Liver (tissue), 9 donors: ENCODE measurements around the gene RIC3. TPM values are rescaled to one million over a fixed set of nuclear protein-coding genes. Genes with fewer than 3 reads are reported as not detected.

Experiments used
- DNase-seq: peaks from one replicate; pipeline ENCODE4 v3.0.0-alpha.2; 2017; ENCODE audit warnings: low spot score
- H3K27ac ChIP-seq, 2 donors: one replicate each; pipeline ENCODE4 v1.7.0; 2013; ENCODE audit warnings: inconsistent platforms in 2 of 2, low read length in 2 of 2, control low read depth in 1 of 2, low read depth in 1 of 2, mild to moderate bottlenecking in 1 of 2
- H3K27me3 ChIP-seq, 4 donors: one replicate each; pipeline versions ENCODE4 v1.6.1 to v1.7.0; 2013; ENCODE audit warnings: low read length in 3 of 4, inconsistent platforms in 1 of 4, mild to moderate bottlenecking in 1 of 4, moderate library complexity in 1 of 4; ENCODE audit not compliant: control insufficient read depth in 4 of 4, insufficient read depth in 4 of 4
- H3K36me3 ChIP-seq, 4 donors: one replicate each; pipeline versions ENCODE4 v1.6.1 to v1.7.0; 2013; ENCODE audit warnings: low read length in 3 of 4, mild to moderate bottlenecking in 3 of 4, low read depth in 1 of 4, moderate library complexity in 1 of 4; ENCODE audit not compliant: control insufficient read depth in 4 of 4, insufficient read depth in 3 of 4
- H3K4me1 ChIP-seq, 4 donors: one replicate each; pipeline versions ENCODE4 v1.6.1 to v1.7.0; 2013; ENCODE audit warnings: low read length in 3 of 4, mild to moderate bottlenecking in 3 of 4, moderate library complexity in 1 of 4; ENCODE audit not compliant: control insufficient read depth in 4 of 4, insufficient read depth in 4 of 4
- H3K4me3 ChIP-seq, 3 donors: one replicate each; pipeline versions ENCODE4 v1.6.1 to v1.7.0; 2013; ENCODE audit warnings: low read length in 3 of 3, control low read depth in 1 of 3, low read depth in 1 of 3, mild to moderate bottlenecking in 1 of 3
- H3K9ac ChIP-seq, 2 donors: one replicate each; pipeline ENCODE4 v1.7.0; 2013; ENCODE audit warnings: low read length in 2 of 2, mild to moderate bottlenecking in 2 of 2, moderate library complexity in 2 of 2, control low read depth in 1 of 2, low read depth in 1 of 2
- H3K9me3 ChIP-seq, 4 donors: one replicate each; pipeline versions ENCODE4 v1.6.1 to v1.7.0; 2013; ENCODE audit warnings: low read length in 3 of 4; ENCODE audit not compliant: control insufficient read depth in 4 of 4
- CTCF ChIP-seq: fragments of 150-350 bp; IDR thresholded peaks from 2 replicates; pipeline ENCODE4 v1.5.1; 2017; ENCODE audit warnings: improper control_type of control experiment, low read depth, low read length; ENCODE audit not compliant: missing input control
- EGR1 ChIP-seq, 2 donors: IDR thresholded peaks; 2 replicates each; pipeline ENCODE4 v1.6.1; 2016 to 2018; ENCODE audit warnings: antibody characterized with exemption in 2 of 2, low read depth in 2 of 2
- FOXA1 ChIP-seq: IDR thresholded peaks from 2 replicates; pipeline ENCODE4 v1.6.1; 2016; ENCODE audit warnings: antibody characterized with exemption
- FOXA2 ChIP-seq: IDR thresholded peaks from 2 replicates; pipeline ENCODE4 v1.6.1; 2016; ENCODE audit warnings: antibody characterized with exemption
- GABPA ChIP-seq, 2 donors: IDR thresholded peaks in 1 of 2; conservative IDR thresholded peaks in 1 of 2; 2 replicates each; pipeline ENCODE4 v1.6.1; 2016; ENCODE audit warnings: antibody characterized with exemption in 2 of 2, mild to moderate bottlenecking in 1 of 2, moderate library complexity in 1 of 2
- JUND ChIP-seq, 2 donors: IDR thresholded peaks; 2 replicates each; pipeline ENCODE4 v1.6.1; 2016; ENCODE audit warnings: antibody characterized with exemption in 2 of 2
- NR2F2 ChIP-seq: IDR thresholded peaks from 2 replicates; pipeline ENCODE4 v1.6.1; 2016; ENCODE audit warnings: antibody characterized with exemption
- RAD21 ChIP-seq, 2 donors: IDR thresholded peaks; 2 replicates each; pipeline ENCODE4 v1.6.1; 2016; ENCODE audit warnings: antibody characterized with exemption in 2 of 2, mild to moderate bottlenecking in 2 of 2
- SP1 ChIP-seq: IDR thresholded peaks from 2 replicates; pipeline ENCODE4 v1.6.1; 2018; ENCODE audit warnings: antibody characterized with exemption, mild to moderate bottlenecking
- YY1 ChIP-seq: IDR thresholded peaks from 2 replicates; pipeline ENCODE4 v1.6.1; 2016; ENCODE audit warnings: antibody characterized with exemption, mild to moderate bottlenecking
- WGBS: extraction: QIAGEN DNeasy Blood & Tissue Kit; methylation state at CpG from one replicate; pipeline ENCODE4 v1.1.7; 2013; 5-methylcytosine and 5-hydroxymethylcytosine counted together
- polyA plus RNA-seq, 2 donors: library from polyadenylated mRNA; stranded (reverse) in 1 of 2; unstranded in 1 of 2; fragments of 200-250 nt in 1 of 2; fragments of >200 nt in 1 of 2; fragmentation: Nextera tagmentation in 1 of 2; extraction: Ambion mirVana in 1 of 2; gene quantifications; one replicate each; pipeline versions ENCODE4 v1.2.1 to v1.2.3, GENCODE V29; 2013 to 2015
- total RNA-seq, 2 donors: library from RNA; depleted of rRNA; stranded (reverse); fragments of >200 nt; gene quantifications; one replicate each; pipeline ENCODE4 v1.2.3, GENCODE V29; 2014
- donor health status: healthy.
- donor health status: healthy.
- donor health status: healthy.
- donor health status: healthy.
- donor health status: healthy.

The RIC3 gene
- total and polyA plus RNA-seq, 4 donors, result 0.89 to 9.8 (median 4.5) TPM

- no peak for TF ChIP-seq CTCF
- no peak for TF ChIP-seq GABPA (IDR thresholded peaks at IDR 0.05 in 1 of 2, conservative IDR thresholded peaks at IDR 0.05 in 1 of 2)
- TF ChIP-seq FOXA2, result no peak
- no peak for TF ChIP-seq JUND (IDR thresholded peaks at IDR 0.05)
Measured at GRCh38 chr11:8094656-8095055, 74.2 kb downstream of the RIC3 start (continued).

DNA sequence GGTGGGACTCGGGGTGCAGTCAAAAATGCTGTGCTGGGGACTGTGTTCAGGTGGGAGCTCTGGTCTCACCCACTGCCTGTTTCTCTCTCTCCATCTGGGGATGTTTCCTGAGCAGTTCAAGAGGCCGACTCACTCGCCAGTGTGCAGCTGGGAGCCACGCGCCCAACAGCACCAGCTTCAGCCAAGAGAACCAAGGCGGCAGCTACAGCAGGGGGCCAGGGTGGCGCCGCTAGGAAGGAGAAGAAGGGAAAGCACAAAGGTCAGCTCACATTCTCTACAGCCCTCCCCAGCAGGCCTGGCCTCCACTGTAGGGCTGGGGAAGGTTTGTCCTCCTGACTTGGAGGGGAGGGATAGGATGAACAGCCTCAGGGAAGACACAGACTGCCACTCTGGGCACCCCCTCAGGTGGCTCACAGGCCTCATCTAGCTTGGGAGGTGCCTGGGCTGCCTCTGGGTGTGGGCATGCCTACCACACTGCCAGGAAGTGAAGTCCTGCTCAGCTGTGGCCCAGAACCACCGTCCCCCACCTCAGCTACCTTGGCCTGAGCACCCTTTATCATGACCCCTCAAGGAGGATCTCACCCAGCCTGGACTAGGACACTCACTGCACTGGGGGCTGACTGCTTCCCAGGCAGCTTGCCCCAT lies 74.8 kb downstream of the RIC3 start:
- no peak for TF ChIP-seq EGR1 (IDR thresholded peaks at IDR 0.05; ENCODE audit: low read depth in 2 of 2)
- no peak for TF ChIP-seq YY1
- TF ChIP-seq JUND (IDR thresholded peaks at IDR 0.05), result no peak
- TF ChIP-seq SP1, result no peak
- TF ChIP-seq RAD21 (IDR thresholded peaks at IDR 0.05), result no peak
- no peak for TF ChIP-seq FOXA1
- H3K27me3 ChIP-seq, result no peaks in the 10 kb centered on the region
- no peak overlapping the region for H3K9ac ChIP-seq
- no peaks in the 10 kb centered on the region for H3K36me3 ChIP-seq
- H3K27ac ChIP-seq, result no peak overlapping the region
- no peak overlapping the region for H3K4me3 ChIP-seq
- DNase-seq, result peak; percentile 28
- H3K4me1 ChIP-seq, result no peaks in the 10 kb centered on the region
- no peaks in the 10 kb centered on the region for H3K9me3 ChIP-seq
- 88% methylated on average over 9 of the region's 9 CpGs for WGBS

DNA sequence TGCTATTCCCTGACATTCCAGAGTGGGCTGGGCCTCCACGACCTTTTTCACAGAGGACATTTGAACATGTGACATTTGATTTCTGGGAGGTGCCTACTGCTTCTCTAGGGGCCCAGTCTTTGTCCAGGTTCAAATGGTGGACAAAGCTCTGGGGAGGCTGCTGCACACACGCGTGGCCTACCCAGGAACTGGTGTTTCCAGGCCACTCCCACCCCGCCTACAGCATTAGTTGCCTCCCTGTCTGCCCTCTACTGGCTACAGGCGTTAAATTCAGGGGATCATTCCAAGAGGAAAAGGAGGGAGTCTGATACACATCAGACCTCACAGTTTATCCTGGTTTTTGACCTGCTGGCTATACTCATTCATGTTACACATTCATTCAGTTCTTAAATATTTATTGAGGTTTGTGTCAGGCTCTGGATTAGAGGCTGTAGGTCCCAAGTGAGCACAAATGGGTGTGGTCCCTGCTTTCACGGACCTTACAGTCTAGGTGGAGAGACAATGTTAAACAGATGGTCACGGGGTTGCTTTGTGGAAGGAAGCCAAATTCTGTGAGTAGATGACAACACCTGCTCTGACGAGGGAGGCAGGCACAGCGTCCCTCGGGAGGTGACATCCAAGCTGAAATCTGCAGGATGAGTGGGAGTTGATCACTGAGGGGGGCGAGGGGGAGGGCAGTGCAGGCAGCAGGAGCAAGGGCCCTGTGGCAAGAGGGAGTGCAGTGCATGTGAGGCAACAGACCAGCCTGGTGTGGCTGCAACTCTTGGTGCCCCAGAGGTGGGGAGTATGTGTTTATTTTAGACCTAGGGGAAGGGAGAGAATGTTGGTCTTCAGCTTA lies 76.0 kb downstream of the RIC3 start:
- DNase-seq, result no peak
- Histone ChIP-seq H3K27ac (no peak overlapping the region), H3K27me3 (no peaks in the 10 kb centered on the region)

More for the DNA sequence above, 76.0 kb downstream of the RIC3 start:
- TF ChIP-seq NR2F2 (no peak), CTCF (peak; percentile 56), FOXA2 (no peak), RAD21 (IDR thresholded peaks at IDR 0.05) (peak; percentile 66 to 78)
- no peaks in the 10 kb centered on the region for H3K36me3 ChIP-seq
- WGBS, result 55% methylated on average over 11 of the region's 11 CpGs
- H3K9ac ChIP-seq, result no peak overlapping the region
- H3K4me3 ChIP-seq, result no peak overlapping the region
- no peaks in the 10 kb centered on the region for H3K9me3 ChIP-seq
- no peaks in the 10 kb centered on the region for H3K4me1 ChIP-seq
